Activated T-cell treated with anti-CD3 and anti-CD28 coated beads for 48 hours (primary cell): ENCODE results near the gene NRF1.
"Not testable (repeated sequence)": the region's sequence is repeated elsewhere in the genome, so short reads cannot be mapped to it uniquely, and the experiment has no call there.

ENCODE experiments used
- DNase-seq: peaks from one replicate; pipeline ENCODE4 v3.0.0-alpha.2; 2020; ENCODE audit warnings: low read depth

The NRF1 gene

DNA sequence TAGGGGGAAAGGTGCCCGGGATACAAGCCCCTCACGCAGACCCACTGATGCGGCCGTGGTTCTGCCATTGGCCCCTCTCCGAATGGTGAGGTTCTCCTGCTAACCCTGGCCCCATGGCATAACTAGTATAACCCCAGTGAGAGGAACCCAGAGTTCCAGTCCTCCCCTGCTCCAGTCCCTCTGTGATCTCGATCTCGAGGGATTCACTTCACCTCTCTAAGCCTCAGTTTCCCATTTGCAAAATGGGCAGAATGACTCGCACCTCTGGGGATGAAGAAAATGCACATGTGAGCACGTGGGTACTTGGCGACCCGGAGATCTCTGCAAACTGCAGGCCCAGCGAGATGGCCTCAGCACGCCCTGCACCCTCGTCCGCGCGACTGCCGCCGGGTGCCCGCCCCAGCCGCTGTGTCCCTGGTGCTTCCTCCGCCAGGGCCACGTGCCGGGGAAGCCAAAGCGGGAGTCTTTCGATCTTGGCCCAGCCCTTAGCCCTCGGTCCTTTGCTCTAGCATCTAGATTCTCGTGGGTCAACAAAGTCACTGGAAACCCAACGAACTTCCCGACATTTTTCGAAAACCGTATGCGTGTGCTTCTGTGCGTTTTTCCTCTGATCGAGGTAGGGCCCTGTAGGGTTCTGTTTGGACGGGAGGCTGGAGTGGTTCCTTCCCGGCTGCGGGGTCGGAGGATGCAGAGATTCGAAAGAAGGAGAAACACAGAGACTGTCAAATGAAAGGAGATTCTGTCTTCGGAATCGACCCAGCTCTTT lies 171.5 kb downstream of the NRF1 start:
- DNase-seq = no peak

DNA sequence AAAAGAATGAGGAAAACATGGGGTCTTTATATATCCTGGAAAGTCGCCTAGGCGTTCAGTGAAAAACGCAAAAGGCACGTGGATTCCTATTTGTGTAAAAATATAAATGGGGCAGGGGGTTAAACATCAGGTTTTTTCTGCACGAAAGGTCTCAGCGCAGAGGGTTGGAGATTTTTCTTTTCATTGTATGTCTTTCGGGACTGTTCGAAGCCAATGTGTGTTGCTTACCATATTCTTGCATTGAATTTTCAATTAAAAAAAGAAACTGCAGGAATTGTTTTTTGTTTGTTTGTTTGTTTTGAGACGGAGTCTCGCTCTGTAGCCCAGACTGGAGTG lies 172.0 kb downstream of the NRF1 start:
- DNase-seq = no peak

DNA sequence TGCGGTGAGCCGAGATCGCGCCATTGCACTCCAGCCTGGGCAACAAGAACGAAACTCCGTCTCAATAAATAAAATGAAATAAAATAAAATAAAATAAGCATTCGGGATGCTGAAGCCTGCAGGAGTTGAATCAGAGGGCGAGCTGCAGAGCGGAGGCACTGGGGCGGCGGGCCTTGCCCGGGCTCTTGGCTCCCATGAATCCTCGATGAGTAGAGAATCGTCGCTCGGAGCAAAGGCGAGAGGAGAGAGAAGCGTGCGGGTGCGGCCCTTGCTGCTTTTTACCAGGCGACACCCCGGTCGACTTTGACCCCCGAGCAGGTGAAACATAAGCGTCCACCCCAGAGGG lies 172.9 kb downstream of the NRF1 start:
- no peak for DNase-seq

DNA sequence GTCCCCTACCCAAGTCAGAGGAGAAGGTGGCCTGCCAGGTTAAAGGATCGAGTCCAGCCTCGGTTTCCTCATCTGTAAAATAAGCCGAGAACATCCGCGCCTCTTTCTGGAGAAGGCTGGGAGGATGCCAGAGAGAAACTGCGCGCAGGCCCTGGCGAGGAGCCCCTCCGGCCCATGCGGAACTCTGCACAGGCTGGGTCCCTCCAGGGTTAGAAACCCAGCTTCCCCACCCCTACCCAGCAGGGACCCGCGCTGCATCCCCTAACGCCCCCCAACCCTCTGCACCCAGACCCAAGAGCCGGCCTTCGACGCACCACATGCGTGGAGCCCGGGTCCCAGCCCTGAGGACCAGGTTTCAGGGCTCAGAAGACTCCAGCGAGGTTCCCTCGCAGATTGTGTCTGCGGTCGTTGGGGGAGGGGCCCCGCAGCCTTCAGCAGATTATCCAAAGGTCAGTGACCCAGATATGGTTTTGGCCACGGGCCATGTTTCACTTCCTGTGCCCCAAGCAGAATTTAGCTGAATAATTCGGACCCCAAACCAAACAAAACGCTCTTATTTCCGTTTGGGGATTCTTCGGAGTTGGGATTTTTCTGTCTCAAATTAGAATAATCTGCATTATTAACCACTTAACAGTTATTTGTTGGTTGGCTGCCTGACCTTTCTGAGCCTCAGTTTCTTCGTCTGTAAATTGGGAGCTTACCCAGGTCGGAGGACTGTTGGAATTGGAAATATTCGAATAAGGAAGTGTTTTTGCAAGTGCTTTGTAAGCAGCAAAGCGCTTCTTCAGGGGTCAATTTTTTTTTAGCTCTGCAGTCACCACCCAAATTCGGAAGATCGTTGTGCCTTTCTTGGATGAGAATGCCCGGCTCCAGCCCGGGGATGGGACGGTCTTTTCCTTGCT lies 173.5 kb downstream of the NRF1 start:
- no peak for DNase-seq

DNA sequence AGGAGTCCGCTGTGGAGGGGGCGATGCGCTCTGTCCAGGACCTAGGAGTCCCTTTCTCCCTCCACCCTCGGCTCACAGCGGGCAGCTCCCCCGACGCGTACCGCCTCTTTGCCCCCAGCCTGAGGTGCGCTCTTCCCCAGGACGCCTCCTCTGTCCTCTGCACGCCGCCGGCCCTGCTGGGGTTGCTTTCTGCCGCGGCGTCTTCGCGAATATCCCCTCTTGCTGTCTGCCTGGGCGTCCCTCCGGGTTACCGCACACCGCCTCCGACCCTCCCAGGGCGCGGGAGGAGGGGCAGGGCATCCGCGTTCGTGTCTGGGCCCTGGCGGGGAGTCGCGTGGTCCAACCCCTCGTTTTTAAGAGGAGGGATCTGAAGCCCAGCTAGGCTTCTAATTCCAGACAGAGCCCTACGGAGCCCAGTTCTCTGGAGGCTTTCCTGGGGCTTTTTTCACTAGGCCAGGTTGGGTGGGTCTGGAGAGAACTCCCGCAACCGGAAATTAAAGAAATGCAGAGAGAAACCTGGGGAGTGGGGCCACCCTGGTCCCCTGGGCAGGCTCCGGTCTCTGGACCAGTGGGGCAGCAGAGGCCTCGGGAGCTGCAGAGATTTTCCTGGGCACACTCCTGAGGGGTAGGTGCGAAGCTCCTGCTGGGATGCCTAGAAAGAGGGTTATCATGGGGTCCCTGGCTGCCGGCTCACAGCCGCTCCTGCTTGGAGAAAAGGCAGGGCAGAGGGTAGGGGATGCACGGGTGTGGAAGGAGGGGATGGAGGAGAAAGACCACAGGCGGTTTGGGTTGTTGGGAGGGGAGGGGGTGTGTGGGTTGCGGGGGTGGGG lies 174.4 kb downstream of the NRF1 start:
- no peak for DNase-seq

DNA sequence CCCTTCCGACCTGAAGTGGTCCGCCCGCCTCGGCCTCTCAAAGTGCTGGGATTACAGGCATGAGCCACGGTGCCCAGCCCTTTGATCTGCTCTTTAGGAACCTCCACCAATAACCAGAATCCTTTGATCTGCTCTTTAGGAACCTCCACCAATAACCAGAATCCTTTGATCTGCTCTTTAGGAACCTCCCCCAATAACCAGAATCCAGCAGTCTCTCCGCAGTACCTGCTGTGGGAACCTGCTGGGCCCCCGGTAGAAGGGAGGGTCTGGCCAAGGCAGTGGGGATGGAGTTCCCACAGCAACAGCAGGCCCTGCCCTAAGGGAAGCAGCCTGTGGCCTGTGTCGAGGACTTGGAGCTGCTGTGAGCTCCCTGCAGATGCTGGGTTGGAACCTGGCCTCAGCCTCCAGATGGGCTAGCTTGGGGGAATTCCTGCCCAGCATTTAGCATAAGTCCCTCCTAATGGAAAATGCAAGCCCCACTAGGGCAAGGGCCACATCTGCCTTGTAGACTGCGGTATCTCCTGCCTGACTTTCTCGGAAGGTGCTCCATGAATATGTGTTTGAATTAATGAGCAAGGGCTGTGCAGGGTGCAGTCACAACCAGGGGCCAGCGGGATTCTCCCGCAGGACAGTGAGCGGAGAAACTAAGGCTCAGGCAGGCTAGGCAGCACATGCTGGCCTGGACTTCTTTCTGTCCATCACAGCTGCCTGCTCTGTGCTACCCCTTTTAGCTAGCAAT lies 175.5 kb downstream of the NRF1 start:
- no peak for DNase-seq

DNA sequence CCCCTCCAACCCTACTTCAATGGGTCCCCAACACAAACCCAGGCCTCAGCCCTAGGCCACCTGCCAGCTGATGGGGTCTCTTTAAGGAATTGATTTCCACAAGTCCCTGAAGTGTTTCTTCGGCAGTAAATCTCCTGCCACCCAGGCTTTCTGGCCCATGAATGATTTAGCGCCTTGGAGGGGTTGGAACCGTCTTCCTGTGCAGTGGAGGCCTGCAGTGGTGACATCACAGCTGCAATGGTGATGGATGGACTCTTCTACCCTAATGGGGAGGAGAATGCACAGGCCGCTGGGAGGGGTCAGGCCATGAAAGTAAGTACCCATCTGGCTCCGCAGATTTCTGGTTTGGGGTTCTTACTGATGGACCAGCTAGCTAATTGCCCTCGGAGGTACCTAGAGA lies 177.5 kb downstream of the NRF1 start:
- no peak for DNase-seq

DNA sequence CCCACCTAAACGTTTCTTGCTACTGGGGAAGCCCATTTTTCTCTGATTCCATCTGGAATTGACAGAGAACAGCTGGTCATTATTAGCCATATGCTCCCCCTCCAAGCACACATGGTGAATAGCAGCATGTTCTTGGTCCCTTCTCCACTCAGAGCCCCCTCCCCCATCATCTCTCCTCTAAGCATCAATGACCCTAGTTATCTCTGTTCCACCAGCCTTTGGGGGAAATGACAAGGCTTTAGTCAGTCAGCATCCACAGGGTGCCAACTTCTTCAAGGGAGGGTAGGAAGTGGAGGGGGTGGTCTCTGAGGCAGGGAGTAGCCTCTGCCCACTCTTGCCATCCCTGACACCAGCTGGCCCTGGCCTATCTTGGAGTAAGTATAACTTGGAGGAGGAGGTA lies 178.1 kb downstream of the NRF1 start:
- DNase-seq = no peak

DNA sequence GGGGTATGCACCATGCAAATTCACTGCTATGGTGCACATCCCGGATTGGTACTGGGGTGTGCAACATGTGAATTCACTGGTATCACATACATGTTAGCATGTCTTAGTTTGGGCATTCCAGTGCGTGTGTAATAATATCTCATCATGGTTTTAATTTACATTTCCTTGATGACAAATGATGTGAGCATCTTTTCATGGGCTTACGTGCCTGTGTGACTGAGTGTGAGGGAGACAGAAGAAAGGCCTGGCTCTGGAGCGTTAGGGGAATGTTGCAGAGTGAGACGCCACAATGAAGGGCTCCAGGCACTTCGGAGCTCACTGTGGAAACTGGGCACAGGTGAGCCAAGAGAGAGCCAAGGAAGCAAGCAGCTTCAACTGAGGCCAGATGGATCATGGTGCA lies 178.6 kb downstream of the NRF1 start:
- no peak for DNase-seq

DNA sequence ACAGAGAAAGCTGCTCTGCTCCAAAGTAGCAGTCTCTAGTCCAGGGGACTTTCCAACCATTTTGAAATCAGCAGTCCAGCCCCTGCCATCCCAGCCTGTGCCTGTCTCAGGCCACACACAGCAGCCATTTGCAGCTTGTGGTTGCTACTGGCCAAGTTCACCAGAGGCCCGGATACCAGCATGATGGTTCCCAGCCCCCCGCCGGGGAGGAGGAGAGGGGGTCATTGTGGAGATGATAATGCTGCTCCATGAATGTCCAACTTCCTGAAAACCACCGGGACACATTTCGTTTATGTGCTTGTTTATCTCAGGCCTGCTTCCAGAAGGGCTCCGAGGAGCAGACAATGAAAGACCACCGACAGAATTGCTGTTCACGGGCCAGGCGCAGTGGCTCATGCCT lies 181.2 kb downstream of the NRF1 start:
- DNase-seq = no peak

DNA sequence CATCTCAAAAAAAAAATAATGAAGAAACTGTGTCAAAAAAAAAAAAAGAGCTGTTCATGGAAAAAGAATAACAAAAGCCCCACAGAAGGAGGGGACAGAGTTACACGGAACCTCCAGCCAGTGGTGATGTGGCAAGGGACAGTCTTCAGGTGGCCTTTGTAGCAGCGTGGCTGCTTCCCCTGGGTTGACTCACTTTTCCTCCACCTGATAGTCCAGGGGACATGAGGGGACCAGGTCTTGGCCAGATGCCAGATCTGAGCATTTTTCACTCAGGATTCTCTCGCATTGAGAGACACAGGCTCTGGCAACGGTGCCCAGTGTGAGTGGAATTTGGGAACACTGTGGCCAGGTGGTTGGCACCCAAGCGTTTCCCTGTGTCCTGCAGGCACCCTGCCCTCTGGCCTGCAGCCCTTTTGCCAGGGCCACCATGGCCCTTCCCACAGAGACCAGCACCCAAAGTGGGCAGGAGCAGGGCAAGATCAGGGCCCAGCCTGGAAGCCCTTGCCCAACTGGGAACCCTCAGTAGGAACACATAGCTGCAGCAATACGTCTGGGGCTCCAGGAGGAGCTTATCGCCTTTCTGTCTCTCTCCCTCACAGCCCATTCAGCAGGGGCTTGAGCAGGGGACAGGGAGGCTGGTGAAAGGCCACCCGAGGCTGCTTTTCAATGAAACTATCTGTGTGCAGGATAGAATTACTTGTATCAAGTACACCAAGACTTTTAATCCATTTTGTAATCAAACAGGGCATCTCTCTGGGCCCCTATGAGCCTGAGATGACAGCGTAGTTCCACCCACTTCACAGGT lies 182.2 kb downstream of the NRF1 start:
- DNase-seq = no peak

DNA sequence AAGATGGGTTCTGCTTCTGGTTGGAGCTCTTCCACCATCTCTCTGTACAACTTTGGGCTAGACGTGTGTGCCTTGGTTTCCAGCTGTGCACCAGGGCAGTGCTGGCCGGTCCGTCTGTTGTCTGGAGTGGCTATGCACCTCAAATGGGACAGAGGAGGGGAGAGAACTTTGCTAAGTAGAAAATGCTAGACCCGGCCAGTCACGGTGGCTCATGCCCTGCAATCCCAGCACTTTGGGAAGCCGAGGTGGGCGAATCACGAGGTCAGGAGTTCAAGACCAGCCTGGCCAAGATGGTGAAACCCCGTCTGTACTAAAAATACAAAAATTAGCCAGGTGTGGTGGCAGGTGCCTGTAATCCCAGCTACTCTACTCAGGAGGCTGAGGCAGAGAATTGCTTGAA lies 182.9 kb downstream of the NRF1 start:
- DNase-seq = not testable (repeated sequence)

DNA sequence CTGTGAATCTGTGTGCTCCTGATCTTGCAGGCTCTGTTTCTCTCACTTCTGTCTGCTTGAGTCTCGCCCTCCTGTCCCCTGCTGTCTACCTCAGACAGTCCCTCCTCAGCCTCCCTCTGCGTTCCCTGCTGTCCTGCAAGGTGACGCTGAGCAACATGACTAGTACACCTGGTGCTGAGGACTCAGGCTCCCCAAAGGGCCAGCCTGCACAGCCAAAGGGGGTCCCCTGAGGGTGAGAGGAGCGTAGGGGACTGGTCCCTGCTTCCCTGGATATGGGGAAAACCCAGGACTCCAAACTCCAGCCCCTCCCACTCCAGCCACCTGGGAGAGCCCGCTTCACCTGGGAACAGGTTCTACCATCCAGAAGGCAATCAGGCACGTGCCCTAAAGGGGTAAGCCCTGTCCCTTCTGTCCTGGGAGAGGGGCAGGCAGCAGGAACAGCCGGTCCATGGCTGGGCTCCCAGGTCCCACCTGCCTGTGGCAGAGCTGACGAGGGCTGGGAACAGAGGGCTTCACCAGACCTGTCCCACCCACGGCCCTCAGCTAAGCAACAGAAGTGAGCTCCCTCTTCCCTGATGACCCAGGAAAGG lies 184.8 kb downstream of the NRF1 start:
- DNase-seq = no peak

DNA sequence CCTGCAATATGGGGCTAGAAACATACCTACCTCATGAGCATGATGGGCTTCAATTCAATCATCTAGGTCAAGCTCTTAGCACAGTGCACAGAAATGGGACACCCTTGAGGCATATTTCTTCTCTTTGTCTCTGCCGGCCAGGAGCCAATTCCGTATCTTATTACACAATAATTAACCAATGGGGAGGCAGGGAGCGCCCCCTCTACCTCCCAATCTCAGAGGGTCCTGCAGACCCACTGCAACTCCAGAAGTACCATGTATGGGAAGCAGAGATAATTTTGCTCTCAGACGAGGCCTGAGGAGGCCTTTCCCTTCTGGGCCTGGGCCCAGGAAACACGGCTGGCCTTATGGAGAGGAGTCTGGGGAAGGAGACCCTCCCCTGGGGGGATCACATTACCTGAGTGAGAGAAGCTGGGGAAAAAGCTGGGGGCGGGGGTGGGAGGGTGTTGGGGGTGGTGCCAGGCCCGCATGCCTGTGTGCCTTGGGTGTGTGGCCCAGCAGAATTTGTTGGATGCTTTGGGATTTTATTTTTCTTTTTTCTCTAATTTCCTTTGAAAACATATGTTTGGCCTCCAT lies 185.8 kb downstream of the NRF1 start:
- no peak for DNase-seq

DNA sequence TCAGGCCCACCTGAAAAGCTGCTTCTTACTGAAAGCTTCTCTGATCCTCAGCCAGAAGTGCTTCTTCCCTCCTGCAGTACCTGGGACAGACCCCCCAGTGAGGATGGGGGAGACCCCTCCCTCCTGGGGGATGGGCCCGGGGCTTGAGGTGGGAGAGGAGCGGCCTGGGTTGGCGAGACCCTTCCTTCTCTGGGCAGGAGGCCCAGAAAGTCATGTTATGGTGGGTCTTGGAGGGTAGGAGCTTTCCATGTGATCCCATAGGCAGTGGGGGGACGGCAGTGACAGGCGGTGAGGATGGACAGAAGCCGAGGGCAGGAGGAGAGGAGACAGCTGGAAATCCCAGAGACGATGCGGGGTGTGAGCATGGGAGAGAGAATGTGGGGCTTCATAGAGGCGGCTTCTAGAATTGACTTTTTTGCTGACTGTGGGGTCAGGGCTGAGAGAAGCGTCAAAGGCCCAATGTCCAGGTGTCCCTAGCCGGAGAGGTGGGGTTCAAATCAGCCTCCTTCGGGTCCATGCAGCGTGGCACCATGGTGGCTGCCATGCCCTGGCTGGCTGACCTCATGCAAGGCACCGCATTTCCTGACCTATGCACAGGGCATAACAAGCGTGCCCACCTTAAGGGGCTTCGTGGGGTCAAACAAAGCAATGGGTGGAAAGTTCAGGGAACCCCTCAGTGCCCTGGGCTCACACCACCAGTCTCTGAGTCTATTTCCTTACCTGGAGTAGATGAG lies 187.3 kb downstream of the NRF1 start:
- DNase-seq = no peak

DNA sequence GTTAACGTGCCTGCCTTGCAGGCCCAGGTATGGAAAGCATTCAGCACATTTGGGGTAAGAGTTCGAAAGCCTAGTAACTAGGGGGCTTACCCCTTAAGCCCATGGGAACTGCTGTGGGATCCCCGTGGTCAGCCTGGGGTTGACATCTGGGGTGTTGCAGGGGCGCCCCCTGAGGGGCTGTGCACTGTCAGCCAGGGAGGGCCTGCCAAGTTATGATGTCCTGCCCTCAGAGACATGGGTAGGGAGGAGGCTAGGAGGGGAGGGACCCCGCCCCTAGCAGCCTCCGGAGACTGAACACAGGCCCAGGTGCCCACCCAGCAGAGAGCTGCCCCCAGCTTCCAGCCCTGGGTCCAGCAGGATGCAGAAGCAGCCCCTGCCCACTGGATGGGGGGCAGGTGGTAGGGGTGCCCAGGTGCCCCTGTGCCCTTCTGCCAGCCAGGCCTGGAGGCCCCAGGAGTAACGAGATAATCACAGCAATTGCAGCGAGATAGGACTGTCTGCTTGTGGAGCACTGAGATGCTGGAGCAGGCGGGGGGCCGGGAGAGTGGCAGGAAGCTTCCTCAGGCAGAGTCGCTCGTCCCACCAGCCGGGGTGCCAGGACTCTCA lies 187.9 kb downstream of the NRF1 start:
- no peak for DNase-seq

DNA sequence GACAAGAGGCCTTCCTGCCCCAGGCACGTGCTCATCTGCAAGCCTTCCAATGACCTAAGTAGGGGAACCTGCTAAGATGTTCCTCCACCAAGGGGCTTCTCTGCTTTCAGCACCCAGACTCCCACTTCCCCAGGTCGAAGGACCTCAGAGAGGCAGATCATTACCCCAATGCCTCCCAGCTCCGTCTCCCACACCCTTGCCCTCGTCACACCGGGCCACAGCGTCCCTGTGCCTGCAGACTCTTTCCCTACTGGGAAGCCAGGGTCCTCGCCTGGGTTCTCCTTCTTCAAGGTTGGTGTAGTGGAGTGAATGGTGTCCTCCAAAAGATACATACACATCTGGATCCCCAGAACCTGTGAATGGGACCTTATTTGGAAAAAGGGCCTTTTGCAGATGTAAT lies 189.4 kb downstream of the NRF1 start:
- no peak for DNase-seq

DNA sequence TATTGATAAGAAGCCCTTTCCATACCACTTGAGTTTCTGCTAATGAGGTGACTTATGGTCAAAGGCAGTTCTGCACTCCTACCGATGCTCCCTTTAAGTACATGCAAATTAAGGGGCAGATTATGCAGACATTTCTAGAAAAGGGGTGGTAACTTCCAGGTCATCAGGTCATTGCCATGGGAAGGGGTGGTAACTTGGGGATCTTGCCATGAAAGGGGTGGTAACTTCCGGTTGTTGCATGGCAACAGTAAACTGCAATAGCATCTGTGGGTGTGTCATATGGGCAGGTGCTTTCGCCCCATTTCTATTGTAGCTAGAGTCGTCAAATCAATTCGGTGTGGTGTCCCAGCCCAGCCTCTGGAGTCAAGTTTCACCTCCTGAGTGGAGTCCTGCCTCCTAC lies 190.4 kb downstream of the NRF1 start:
- no peak for DNase-seq

DNA sequence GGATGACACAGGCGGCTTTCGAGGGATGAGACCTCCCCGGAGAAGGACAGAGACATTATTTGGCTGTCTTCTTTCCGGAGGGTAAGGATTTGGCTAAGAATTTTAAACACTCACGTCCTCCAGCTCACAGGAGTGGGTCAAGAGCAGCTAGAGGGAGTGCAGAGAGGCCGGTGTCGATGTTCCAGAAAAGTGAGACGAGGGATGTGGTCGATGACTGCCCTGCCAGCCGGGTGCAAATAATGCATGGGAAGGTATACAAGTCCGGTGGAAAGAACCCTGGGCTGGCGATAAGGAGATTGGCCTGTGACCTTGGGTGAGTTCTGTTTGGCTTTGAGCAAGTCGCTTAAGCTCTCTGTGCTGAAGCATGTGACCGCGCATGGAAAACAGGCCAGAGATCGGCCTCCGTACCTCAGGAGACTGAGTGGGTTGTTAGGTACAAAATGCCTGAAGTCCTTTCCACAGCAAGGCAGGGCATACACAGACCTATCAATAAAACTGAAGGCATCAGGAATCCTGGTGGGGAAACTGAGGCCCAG lies 192.1 kb downstream of the NRF1 start:
- no peak for DNase-seq
